Nephron (organoid): ENCODE results near the gene MAPRE3.
"Not testable (repeated sequence)": the region's sequence is repeated elsewhere in the genome, so short reads cannot be mapped to it uniquely, and the experiment has no call there.

Experiments
- H3K27ac Mint-ChIP-seq, 3 experiments: 2 replicates each; pipeline ENCODE4 v1.8.0; 2020; ENCODE audit warnings: mixed read lengths in 3 of 3, mild to moderate bottlenecking in 2 of 3, moderate library complexity in 1 of 3
- H3K27me3 Mint-ChIP-seq: 2 replicates; pipeline ENCODE4 v1.8.0; 2021; ENCODE audit warnings: low read depth, mild to moderate bottlenecking, moderate library complexity, mixed read lengths
- H3K36me3 Mint-ChIP-seq: 2 replicates; pipeline ENCODE4 v1.8.0; 2020; ENCODE audit warnings: low read depth, mixed read lengths
- H3K4me1 Mint-ChIP-seq: 2 replicates; pipeline ENCODE4 v1.8.0; 2020; ENCODE audit warnings: mixed read lengths
- H3K4me3 Mint-ChIP-seq, 3 experiments: 2 replicates each; pipeline ENCODE4 v1.8.0; 2020; ENCODE audit warnings: mild to moderate bottlenecking in 3 of 3, mixed read lengths in 3 of 3, moderate library complexity in 2 of 3
- H3K9me3 Mint-ChIP-seq: 2 replicates; pipeline ENCODE4 v1.8.0; 2020; ENCODE audit warnings: mixed read lengths
- CTCF ChIP-seq, 3 experiments: fragments of 200-600 bp; sonication (generic); IDR thresholded peaks; one replicate each; pipeline ENCODE4 v1.5.0; 2021; ENCODE audit warnings: antibody characterized with exemption in 3 of 3; ENCODE audit not compliant: unreplicated experiment in 3 of 3

The MAPRE3 gene

GRCh38 chr2:27072920-27073319, 102.5 kb downstream of the MAPRE3 start:
- no peak for TF ChIP-seq CTCF (IDR thresholded peaks at IDR 0.05; ENCODE audit: unreplicated experiment in 3 of 3)
- Mint-ChIP-seq H3K27ac (peak overlapping the region; percentile 97 to 99 (median 98)), H3K27me3 (no peaks in the 10 kb centered on the region), H3K4me3 (peak overlapping the region; percentile 87 to 91 (median 90)), H3K9me3 (no peaks in the 10 kb centered on the region), H3K4me1 (peaks cover 79% of the 10 kb centered on the region), H3K36me3 (peaks cover 28% of the 10 kb centered on the region)

- peaks cover 20% of the 10 kb centered on the region for H3K36me3 Mint-ChIP-seq
- H3K27ac Mint-ChIP-seq, result peak overlapping the region; percentile 97 to 99 (median 98)
- peaks cover 82% of the 10 kb centered on the region for H3K4me1 Mint-ChIP-seq
- peak overlapping the region; percentile 9 to 70 (median 26) for H3K4me3 Mint-ChIP-seq
- H3K27me3 Mint-ChIP-seq, result no peaks in the 10 kb centered on the region
- no peaks in the 10 kb centered on the region for H3K9me3 Mint-ChIP-seq
- TF ChIP-seq CTCF (IDR thresholded peaks at IDR 0.05; ENCODE audit: unreplicated experiment in 3 of 3), result no peak
These were observed 103.3 kb downstream of the MAPRE3 start for GRCh38 chr2:27073782-27074181.

- Mint-ChIP-seq H3K36me3 (peaks cover 8% of the 10 kb centered on the region), H3K4me1 (peaks cover 74% of the 10 kb centered on the region), H3K27me3 (no peaks in the 10 kb centered on the region), H3K27ac (peak overlapping the region; percentile 97 to 99 (median 98)), H3K9me3 (no peaks in the 10 kb centered on the region), H3K4me3 (peak overlapping the region; percentile 17 to 57 (median 37))
- TF ChIP-seq CTCF (IDR thresholded peaks at IDR 0.05; ENCODE audit: unreplicated experiment in 3 of 3), result no peak
These were observed 104.5 kb downstream of the MAPRE3 start for GRCh38 chr2:27074738-27075565.

- Mint-ChIP-seq H3K4me1 (peaks cover 74% of the 10 kb centered on the region), H3K27ac (peak overlapping the region; percentile 97 to 99 (median 98)), H3K4me3 (peak overlapping the region; percentile 17 to 57 (median 37))
- H3K36me3 Mint-ChIP-seq, H3K9me3 Mint-ChIP-seq, H3K27me3 Mint-ChIP-seq: not testable (repeated sequence)
These were observed 105.1 kb downstream of the MAPRE3 start for GRCh38 chr2:27075566-27075871.

- TF ChIP-seq CTCF (IDR thresholded peaks at IDR 0.05; ENCODE audit: unreplicated experiment in 3 of 3), result no peak
- Mint-ChIP-seq H3K4me3 (peak overlapping the region; percentile 3 to 51 (median 47)), H3K4me1 (peaks cover 75% of the 10 kb centered on the region), H3K36me3 (peaks cover 5% of the 10 kb centered on the region), H3K27me3 (peaks cover 3% of the 10 kb centered on the region), H3K9me3 (no peaks in the 10 kb centered on the region), H3K27ac (peak overlapping the region; percentile 91 to 99 (median 98))
These were observed 105.9 kb downstream of the MAPRE3 start for GRCh38 chr2:27076323-27076722.
